ENCODE results near the gene AGO1. TPM values are rescaled to one million over a fixed set of nuclear protein-coding genes. Genes with fewer than 3 reads are reported as not detected.

AGO1 gene
- total RNA-seq: 31.7 TPM

GRCh38 chr1:35882945-35883634 lies at the start of gene AGO1:
AGO1 (plus strand) TSS chr1:35883209; CDS start chr1:35883422, 213 bp downstream.
- no peaks in the 10 kb centered on the region for H3K36me3 ChIP-seq
- peak; percentile 32 to 69 for TF ChIP-seq POLR2AphosphoS5 (IDR thresholded peaks at IDR 0.05; ENCODE audit: insufficient read depth in 1 of 2, low read depth in 1 of 2)
- peak in 1 of 2 donors; percentile 78 for TF ChIP-seq POLR2A (IDR thresholded peaks at IDR 0.05)
- TF ChIP-seq CTCF (IDR thresholded peaks at IDR 0.05): peak; percentile 90 to 99 (median 92)
- peak within 1 kb of the TSS; percentile 86 to 90 for H3K4me3 ChIP-seq
- peaks cover 41% of the 10 kb centered on the region for H3K4me1 ChIP-seq
- no peaks in the 10 kb centered on the region for H3K27me3 ChIP-seq
- intact Hi-C loops (cut with DNase I): no loop called here
- H3K27ac ChIP-seq: peak within 1 kb of the TSS; percentile 82
- DNase-seq (ENCODE audit: extremely low spot score in 2 of 2): no peak
- H3K9me3 ChIP-seq: no peaks in the 10 kb centered on the region

- no peak for TF ChIP-seq CTCF (IDR thresholded peaks at IDR 0.05)
- TF ChIP-seq POLR2A (IDR thresholded peaks at IDR 0.05): no peak
- TF ChIP-seq POLR2AphosphoS5 (IDR thresholded peaks at IDR 0.05; ENCODE audit: insufficient read depth in 1 of 2, low read depth in 1 of 2): no peak
- Histone ChIP-seq H3K36me3 (peaks cover 0 to 64% of the 10 kb centered on the region in 2 donors), H3K27ac (no peak overlapping the region), H3K27me3 (no peaks in the 10 kb centered on the region), H3K4me1 (no peaks in the 10 kb centered on the region), H3K4me3 (no peak overlapping the region), H3K9me3 (no peaks in the 10 kb centered on the region)
- DNase-seq (ENCODE audit: extremely low spot score in 2 of 2): no peak
- intact Hi-C loops (cut with DNase I): no loop called here
These were observed 49.6 kb upstream of the AGO1 start for GRCh38 chr1:35833395-35833794.

DNA sequence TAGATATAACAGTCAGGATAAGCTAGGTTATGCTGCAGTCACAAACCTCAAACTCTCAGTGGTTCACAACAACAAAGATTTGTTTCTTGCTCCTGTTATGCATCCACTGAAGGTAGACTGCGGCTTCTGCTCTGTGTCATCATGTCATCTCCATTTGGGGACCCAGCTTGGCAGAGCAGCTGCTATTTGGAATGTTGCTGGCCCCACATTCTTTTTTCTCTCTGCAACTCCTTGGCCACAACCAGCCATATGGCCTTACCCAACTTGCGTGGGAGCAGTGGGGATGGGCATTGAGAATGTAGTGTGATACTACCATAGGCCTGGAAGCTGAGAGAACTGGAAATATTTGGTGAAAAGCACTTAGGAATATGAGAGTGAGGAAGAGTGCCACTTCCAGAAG lies 48.8 kb upstream of the AGO1 start:
- Histone ChIP-seq H3K36me3 (peaks cover 0 to 59% of the 10 kb centered on the region in 2 donors), H3K4me1 (no peaks in the 10 kb centered on the region), H3K27me3 (no peaks in the 10 kb centered on the region), H3K9me3 (no peaks in the 10 kb centered on the region), H3K4me3 (no peak overlapping the region), H3K27ac (no peak overlapping the region)
- intact Hi-C loops (cut with DNase I): no loop called here
- TF ChIP-seq POLR2A (IDR thresholded peaks at IDR 0.05) (no peak), POLR2AphosphoS5 (IDR thresholded peaks at IDR 0.05; ENCODE audit: insufficient read depth in 1 of 2, low read depth in 1 of 2) (no peak), CTCF (IDR thresholded peaks at IDR 0.05) (no peak)
- no peak for DNase-seq (ENCODE audit: extremely low spot score in 2 of 2)

GRCh38 chr1:35835398-35835797 lies 47.6 kb upstream of the AGO1 start:
- Histone ChIP-seq H3K36me3 (peaks cover 0 to 64% of the 10 kb centered on the region in 2 donors), H3K27ac (no peak overlapping the region), H3K4me1 (no peaks in the 10 kb centered on the region), H3K4me3 (no peak overlapping the region), H3K9me3 (no peaks in the 10 kb centered on the region), H3K27me3 (no peaks in the 10 kb centered on the region)
- intact Hi-C loops (cut with DNase I): no loop called here
- DNase-seq (ENCODE audit: extremely low spot score in 2 of 2): no peak
- TF ChIP-seq POLR2A (IDR thresholded peaks at IDR 0.05) (no peak), POLR2AphosphoS5 (IDR thresholded peaks at IDR 0.05; ENCODE audit: insufficient read depth in 1 of 2, low read depth in 1 of 2) (no peak), CTCF (IDR thresholded peaks at IDR 0.05) (no peak)

DNA sequence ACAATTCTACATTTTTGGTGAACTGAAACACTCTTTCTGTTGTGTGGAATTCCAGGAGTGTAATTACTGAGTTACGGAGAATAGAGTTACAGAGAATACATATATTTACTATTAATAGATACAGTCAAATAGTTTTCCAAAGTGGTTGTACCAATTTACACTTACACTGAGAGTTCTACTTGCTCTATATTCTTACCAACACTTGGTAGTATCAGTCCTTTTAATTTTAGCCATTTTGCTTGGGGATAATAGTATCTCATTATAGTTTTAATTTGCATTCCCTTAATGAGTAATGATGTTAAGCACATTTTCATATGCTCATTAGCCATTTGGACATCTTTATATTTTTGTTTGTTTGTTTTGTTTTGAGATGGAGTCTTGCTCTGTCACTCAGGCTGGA lies 46.3 kb upstream of the AGO1 start:
- Histone ChIP-seq H3K4me3 (no peak overlapping the region), H3K9me3 (no peaks in the 10 kb centered on the region), H3K27me3 (no peaks in the 10 kb centered on the region), H3K4me1 (no peaks in the 10 kb centered on the region), H3K27ac (no peak overlapping the region), H3K36me3 (peaks cover 0 to 63% of the 10 kb centered on the region in 2 donors)
- intact Hi-C loops (cut with DNase I): no loop called here
- no peak for TF ChIP-seq POLR2AphosphoS5 (IDR thresholded peaks at IDR 0.05; ENCODE audit: insufficient read depth in 1 of 2, low read depth in 1 of 2)
- TF ChIP-seq POLR2A (IDR thresholded peaks at IDR 0.05): no peak
- TF ChIP-seq CTCF (IDR thresholded peaks at IDR 0.05): no peak
- DNase-seq (ENCODE audit: extremely low spot score in 2 of 2): no peak

Data from vagina (tissue), 2 donors.